HG03565 (cell line): ENCODE results near the gene KCNK6.

Experiments
- ATAC-seq: cut with Tn5 transposase; IDR thresholded peaks from one replicate; pipeline ENCODE4 v1.9.1; 2021; ENCODE audit warnings: mild to moderate bottlenecking, moderate library complexity; ENCODE audit not compliant: unreplicated experiment

Gene KCNK6

GRCh38 chr19:38319421-38320258 lies at the start of gene KCNK6:
TSS of gene KCNK6 (plus strand) at chr19:38319845. CDS start at chr19:38319951, 106 bp downstream.
- ATAC-seq = no peak

DNA sequence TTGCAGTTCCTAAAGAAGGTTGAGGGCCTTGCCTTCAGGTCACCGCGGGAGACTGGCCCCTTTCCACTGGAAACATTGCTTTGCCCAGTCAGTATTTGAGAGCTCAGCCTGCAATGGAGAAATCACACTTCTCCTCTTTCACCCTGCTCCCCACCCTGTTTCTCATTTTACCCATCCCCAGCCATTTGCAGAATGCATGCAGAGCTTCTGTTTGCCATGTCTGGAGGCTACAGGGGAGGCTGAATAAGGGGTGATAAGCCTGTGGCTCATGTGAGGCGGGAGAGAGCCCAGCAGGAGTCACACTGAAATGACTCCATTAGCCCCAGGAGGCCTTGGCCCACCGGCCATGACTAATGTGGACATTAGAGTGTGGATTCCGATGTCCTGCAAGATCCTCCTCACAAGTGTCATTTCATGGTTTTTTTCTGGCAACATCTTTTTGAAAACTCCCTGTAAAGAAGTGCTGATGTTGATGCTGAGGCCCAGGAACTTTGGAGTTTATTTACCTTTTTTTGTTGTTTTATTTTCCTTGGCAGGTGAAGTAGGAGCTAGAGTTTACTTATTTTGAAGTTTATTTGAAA lies 49.0 kb upstream of the KCNK6 start:
- ATAC-seq = no peak

- no peak for ATAC-seq
Observed at GRCh38 chr19:38273499-38273898, 46.1 kb upstream of the KCNK6 start.

DNA sequence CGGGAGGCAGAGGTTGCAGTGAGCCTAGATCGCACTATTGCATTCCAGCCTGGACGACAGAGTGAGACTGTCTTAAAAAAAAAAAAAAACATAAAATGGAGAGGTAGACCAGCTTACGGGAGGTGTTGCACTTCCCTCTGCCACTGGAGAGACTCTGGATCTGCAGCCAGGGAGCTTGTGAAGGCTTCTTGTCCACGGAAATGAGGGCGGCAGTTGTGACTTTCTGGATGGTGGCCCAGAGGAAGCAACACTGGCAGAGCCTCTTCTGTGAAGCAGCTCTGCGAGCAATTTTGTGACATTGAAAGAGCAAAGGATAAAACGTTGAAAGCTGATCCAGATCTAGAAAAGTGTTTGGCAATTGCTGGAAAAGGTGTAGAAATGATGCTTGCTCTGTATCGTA lies 44.9 kb upstream of the KCNK6 start:
- no peak for ATAC-seq

GRCh38 chr19:38276942-38277517 lies 42.6 kb upstream of the KCNK6 start:
- no peak for ATAC-seq

- ATAC-seq = no peak
Observed at GRCh38 chr19:38277549-38277948, 42.1 kb upstream of the KCNK6 start.

- no peak for ATAC-seq
Observed at GRCh38 chr19:38277969-38278680, 41.5 kb upstream of the KCNK6 start.

- ATAC-seq = no peak
Observed at GRCh38 chr19:38278751-38279150, 40.9 kb upstream of the KCNK6 start.

- ATAC-seq = no peak
Observed at GRCh38 chr19:38280030-38280921, 39.4 kb upstream of the KCNK6 start.

DNA sequence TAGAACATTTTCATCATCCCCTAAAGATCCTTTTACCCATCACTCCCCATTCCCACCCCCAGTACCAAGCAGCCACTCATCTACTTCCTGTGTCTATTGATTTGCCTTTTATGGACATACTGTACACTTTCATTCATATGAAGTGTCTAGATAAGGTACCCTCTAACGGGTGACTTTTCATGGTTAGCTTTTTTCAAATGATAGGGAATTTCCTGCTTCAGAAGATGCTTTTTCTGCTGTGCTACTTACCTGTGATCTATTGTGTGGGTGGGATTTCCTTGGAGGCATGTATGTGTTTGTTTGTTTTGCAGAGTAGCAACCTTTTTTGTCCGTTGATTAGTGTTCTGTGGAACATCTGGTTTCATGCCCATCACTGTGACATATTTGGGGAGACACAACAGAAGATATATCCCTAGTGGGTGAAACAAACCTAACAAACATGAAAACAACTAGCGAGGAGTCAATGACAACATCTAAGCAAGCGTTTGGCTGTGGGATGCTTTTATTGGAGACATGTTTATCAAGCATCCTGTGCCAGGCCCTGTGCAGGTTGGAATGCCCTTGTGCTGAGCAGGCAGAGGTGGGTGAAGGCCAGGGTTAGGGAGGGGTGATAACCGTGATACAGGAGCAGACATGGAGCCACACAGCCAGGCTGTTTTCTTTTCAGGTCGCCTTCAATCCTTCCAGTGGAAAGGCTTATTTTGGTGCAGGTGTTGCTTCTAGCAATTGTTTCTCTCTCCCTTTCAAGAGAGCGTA lies 37.7 kb upstream of the KCNK6 start:
- no peak for ATAC-seq

DNA sequence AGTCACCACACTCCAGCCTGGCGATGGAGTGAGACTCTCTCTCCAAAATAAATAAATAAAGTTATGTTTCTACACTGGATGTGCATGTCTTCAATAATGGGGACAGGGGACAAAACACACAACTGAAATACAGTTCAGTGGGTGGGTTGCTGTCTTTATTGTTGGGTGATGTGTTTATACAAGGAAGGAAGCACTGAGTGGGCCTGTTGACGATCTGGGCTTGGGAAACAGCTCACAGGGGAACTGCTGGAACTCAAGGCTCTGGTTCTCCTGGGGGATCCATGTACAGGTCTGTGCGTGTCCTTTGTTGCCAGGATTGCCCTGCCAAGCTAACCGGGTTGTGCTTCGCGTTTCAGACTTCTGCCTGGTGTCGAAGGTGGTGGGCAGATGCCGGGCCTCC lies 36.4 kb upstream of the KCNK6 start:
- no peak for ATAC-seq

DNA sequence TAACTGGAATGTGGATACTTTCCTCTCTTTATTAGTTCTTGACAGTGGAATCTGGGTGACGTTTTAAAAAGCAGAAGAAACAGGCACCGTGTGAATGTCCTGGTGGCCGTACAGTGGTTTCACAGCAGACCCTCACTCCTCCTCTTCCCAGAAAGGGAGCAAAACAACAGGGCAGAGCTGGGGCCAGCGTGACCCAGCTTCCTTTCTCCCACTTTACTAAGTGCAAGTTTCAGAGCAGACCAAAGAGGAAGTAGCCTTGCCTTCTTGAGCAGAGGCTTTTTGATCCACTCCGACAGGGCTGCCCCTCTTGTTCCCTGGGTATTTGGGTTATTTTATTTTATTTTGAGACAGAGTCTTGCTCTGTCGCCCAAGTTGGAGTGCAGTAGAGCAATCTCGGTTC lies 35.2 kb upstream of the KCNK6 start:
- no peak for ATAC-seq

GRCh38 chr19:38285567-38285966 lies 34.1 kb upstream of the KCNK6 start:
- no peak for ATAC-seq

DNA sequence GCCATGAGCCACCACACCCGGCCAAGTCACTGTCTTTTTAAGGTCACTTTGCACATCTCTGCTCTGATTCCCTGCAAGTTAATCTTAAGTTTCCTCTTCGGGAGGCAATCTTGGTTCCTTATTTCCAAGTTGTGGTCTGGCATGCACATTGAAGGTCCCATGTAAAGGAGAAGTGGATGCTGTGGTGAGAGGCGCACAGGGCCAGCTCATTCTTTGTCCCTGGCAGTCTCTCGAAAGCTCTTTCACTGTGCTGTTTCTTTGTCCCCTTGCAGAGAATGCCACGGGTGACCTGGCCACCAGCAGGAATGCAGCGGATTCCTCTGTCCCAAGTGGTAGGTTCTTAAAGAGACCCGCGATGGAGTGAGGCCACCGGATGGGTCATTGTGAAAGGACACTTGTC lies 32.0 kb upstream of the KCNK6 start:
- ATAC-seq = no peak

- ATAC-seq = no peak
Observed at GRCh38 chr19:38288123-38288855, 31.4 kb upstream of the KCNK6 start.

- ATAC-seq = no peak
Observed at GRCh38 chr19:38289955-38290354, 29.7 kb upstream of the KCNK6 start.

GRCh38 chr19:38290631-38291147 lies 29.0 kb upstream of the KCNK6 start:
- no peak for ATAC-seq

- ATAC-seq = no peak
Observed at GRCh38 chr19:38291855-38292254, 27.8 kb upstream of the KCNK6 start.

- ATAC-seq = no peak
Observed at GRCh38 chr19:38293281-38293680, 26.4 kb upstream of the KCNK6 start.
